HepG2 (cell line): ENCODE data around the gene CDK9. TPM values are rescaled to one million over a fixed set of nuclear protein-coding genes. Genes with fewer than 3 reads are reported as not detected.

Experiments used
- CERS6 ChIP-seq: sonication (generic); formaldehyde crosslinking; IDR thresholded peaks from 2 replicates; pipeline ENCODE4 v1.5.0; 2020; ENCODE audit warnings: missing genetic modification reagents
- FOXM1 ChIP-seq: sonication (generic); formaldehyde crosslinking; IDR thresholded peaks from 2 replicates; pipeline ENCODE4 v1.5.0; 2020; ENCODE audit warnings: missing genetic modification reagents
- FOXP4 ChIP-seq: sonication (generic); formaldehyde crosslinking; IDR thresholded peaks from 2 replicates; pipeline ENCODE4 v1.4.0; 2020; ENCODE audit warnings: missing genetic modification reagents
- GMEB1 ChIP-seq: sonication (generic); formaldehyde crosslinking; IDR thresholded peaks from 2 replicates; pipeline ENCODE4 v1.5.1; 2020; ENCODE audit warnings: missing genetic modification reagents, mild to moderate bottlenecking, borderline replicate concordance
- HOXA3 ChIP-seq: sonication (generic); formaldehyde crosslinking; IDR thresholded peaks from 2 replicates; pipeline ENCODE4 v1.5.0; 2020; ENCODE audit warnings: missing genetic modification reagents
- HOXD1 ChIP-seq: sonication (generic); formaldehyde crosslinking; IDR thresholded peaks from 2 replicates; pipeline ENCODE4 v1.5.0; 2020; ENCODE audit warnings: missing genetic modification reagents
- NFE2L2 ChIP-seq: fragments of 150-350 bp; IDR thresholded peaks from 2 replicates; pipeline ENCODE4 v1.6.1; 2014; ENCODE audit warnings: low read length
- SIN3A ChIP-seq: IDR thresholded peaks from 2 replicates; pipeline ENCODE4 v1.6.1; 2011; ENCODE audit warnings: low read depth, mild to moderate bottlenecking, control low read depth, low read length, borderline replicate concordance
- SRF ChIP-seq: IDR thresholded peaks from 2 replicates; pipeline ENCODE4 v1.6.1; 2011; ENCODE audit warnings: mild to moderate bottlenecking, low read depth, low read length, moderate library complexity
- TIGD3 ChIP-seq: sonication (generic); formaldehyde crosslinking; IDR thresholded peaks from 2 replicates; pipeline ENCODE4 v1.5.1; 2020; ENCODE audit warnings: mild to moderate bottlenecking, missing genetic modification reagents, borderline replicate concordance
- YY1 ChIP-seq: IDR thresholded peaks from 2 replicates; pipeline ENCODE4 v1.6.1; 2011; ENCODE audit warnings: low read length, low read depth, moderate library complexity, mild to moderate bottlenecking; ENCODE audit not compliant: insufficient read depth, insufficient replicate concordance
- ZBTB21 ChIP-seq: sonication (generic); formaldehyde crosslinking; IDR thresholded peaks from 2 replicates; pipeline ENCODE4 v1.4.0; 2020; ENCODE audit warnings: missing genetic modification reagents
- ZMYM4 ChIP-seq: sonication (generic); formaldehyde crosslinking; IDR thresholded peaks from 2 replicates; pipeline ENCODE4 v1.8.1; 2023; ENCODE audit warnings: mild to moderate bottlenecking, missing genetic modification reagents
- ZNF274 ChIP-seq: sonication (generic); formaldehyde crosslinking; IDR thresholded peaks from 2 replicates; pipeline ENCODE4 v1.5.1; 2020; ENCODE audit warnings: mild to moderate bottlenecking, missing genetic modification reagents
- ZNF451 ChIP-seq: sonication (generic); formaldehyde crosslinking; IDR thresholded peaks from 2 replicates; pipeline ENCODE4 v1.5.0; 2020; ENCODE audit warnings: mild to moderate bottlenecking, missing genetic modification reagents
- ZNF513 ChIP-seq: sonication (generic); formaldehyde crosslinking; conservative IDR thresholded peaks from 2 replicates; pipeline ENCODE4 v1.5.0; 2020; ENCODE audit warnings: missing genetic modification reagents
- ZNF605 ChIP-seq: sonication (generic); formaldehyde crosslinking; IDR thresholded peaks from 2 replicates; pipeline ENCODE4 v1.8.0; 2022; ENCODE audit warnings: mild to moderate bottlenecking, missing genetic modification reagents
- ZNF609 ChIP-seq: sonication (generic); formaldehyde crosslinking; IDR thresholded peaks from 2 replicates; pipeline ENCODE4 v1.4.0; 2020; ENCODE audit warnings: mild to moderate bottlenecking, missing genetic modification reagents, borderline replicate concordance
- polyA plus RNA-seq, 8 experiments: library from polyadenylated mRNA; depleted of rRNA in 3 of 8; stranded (reverse) in 7 of 8; unstranded in 1 of 8; fragments of >200 nt; fragmentation: Illumina TruSeq in 4 of 8; extraction: Trizol in 4 of 8; gene quantifications; 2 replicates each; pipeline versions ENCODE4 v1.2.1 to v1.2.3, GENCODE V29; 2011 to 2016; ENCODE audit warnings: low read depth in 4 of 8, missing spikeins in 1 of 8, mixed read lengths in 1 of 8; ENCODE audit not compliant: insufficient read depth in 1 of 8
- total RNA-seq, 5 experiments: library from RNA; depleted of rRNA; stranded (reverse); fragments of >200 nt; fragmentation: Illumina TruSeq; extraction: Trizol; gene quantifications; 2 replicates each; pipeline ENCODE4 v1.2.3, GENCODE V29; 2016; ENCODE audit warnings: low read depth in 1 of 5

Gene CDK9
- total and polyA plus RNA-seq, 2 of the 13 experiments (the other 11 are each of a cell fraction or from before 2014, with no cell fraction given): 16.8 to 21.5 TPM

GRCh38 chr9:127813686-127814226 is 27.9 kb downstream of the CDK9 start (continued):
- TF ChIP-seq TIGD3: no peak
- TF ChIP-seq SIN3A: no peak
- TF ChIP-seq ZNF609 (CRISPR knock-in tag): no peak; the same call in 1 of the 2 replicates
- no peak for TF ChIP-seq ZNF274 (CRISPR knock-in tag)
- TF ChIP-seq FOXM1: no peak
- TF ChIP-seq FOXP4 (CRISPR knock-in tag): no peak
- no peak for TF ChIP-seq HOXD1 (CRISPR knock-in tag)
- TF ChIP-seq SRF: no peak
- no peak for TF ChIP-seq ZNF451 (CRISPR knock-in tag)
- TF ChIP-seq ZMYM4 (CRISPR knock-in tag): no peak
- no peak for TF ChIP-seq GMEB1 (CRISPR knock-in tag)
- TF ChIP-seq NFE2L2: no peak
- no peak for TF ChIP-seq ZNF605
- TF ChIP-seq HOXA3 (CRISPR knock-in tag): no peak
- TF ChIP-seq YY1: no peak
- TF ChIP-seq ZNF513 (CRISPR knock-in tag): no peak
- TF ChIP-seq ZBTB21 (CRISPR knock-in tag): no peak
- no peak for TF ChIP-seq CERS6 (CRISPR knock-in tag)
